ENCODE data around the gene NIPBL.
"Not testable (repeated sequence)": the region's sequence is repeated elsewhere in the genome, so short reads cannot be mapped to it uniquely, and the experiment has no call there.

NIPBL gene

GRCh38 chr5:36879274-36880033, 2.9 kb downstream of the NIPBL start:
- DNase-seq = no peak

DNA sequence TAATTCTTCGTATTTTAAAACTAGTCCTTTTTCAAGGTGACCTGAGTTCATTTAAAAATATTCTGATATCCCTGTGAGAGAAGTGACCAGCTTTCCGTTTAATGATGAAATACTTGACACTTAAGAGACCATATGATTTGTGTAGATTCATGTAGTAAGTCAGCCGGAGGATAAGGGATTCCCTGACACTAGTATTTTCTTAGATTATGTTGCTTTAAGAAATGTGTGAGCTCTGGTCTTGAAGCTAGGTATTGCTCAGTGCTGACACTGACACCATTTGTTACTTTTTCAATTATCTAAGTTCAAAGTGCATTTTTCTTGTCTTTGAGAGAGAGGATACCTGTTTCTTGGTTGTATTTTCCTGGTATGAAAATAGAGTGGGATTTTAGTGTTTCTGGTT, 4.2 kb downstream of the NIPBL start:
- DNase-seq = no peak

GRCh38 chr5:36881304-36881703, 4.7 kb downstream of the NIPBL start:
- no peak for DNase-seq

DNA sequence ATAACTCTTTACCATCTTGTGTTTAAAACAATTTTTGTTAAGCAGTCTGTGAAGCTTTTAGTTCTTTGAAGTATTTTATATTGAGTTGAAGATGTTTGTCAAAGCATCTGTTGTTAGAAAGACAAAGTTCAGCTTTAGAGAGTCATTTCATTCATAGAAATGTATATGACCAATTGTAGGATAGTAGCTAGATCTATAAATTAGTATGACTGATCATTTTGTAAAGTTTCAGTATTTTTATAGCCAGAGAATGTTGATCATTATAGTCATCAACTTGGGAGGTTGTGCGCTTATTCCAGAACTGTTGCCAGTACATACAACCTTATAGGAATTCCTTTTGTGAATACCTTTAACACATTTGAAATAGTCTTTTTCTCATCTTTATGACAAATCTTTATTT, 5.2 kb downstream of the NIPBL start:
- DNase-seq = no peak

- DNase-seq = no peak
Observed at GRCh38 chr5:36882250-36882649, 5.7 kb downstream of the NIPBL start.

- DNase-seq = no peak
Observed at GRCh38 chr5:36883894-36884462, 7.4 kb downstream of the NIPBL start.

GRCh38 chr5:36885149-36885548, 8.6 kb downstream of the NIPBL start:
- no peak for DNase-seq

GRCh38 chr5:36885566-36886485, 9.3 kb downstream of the NIPBL start:
- no peak for DNase-seq

GRCh38 chr5:36886791-36887190, 10.2 kb downstream of the NIPBL start:
- DNase-seq = no peak

GRCh38 chr5:36887532-36887931, 11.0 kb downstream of the NIPBL start:
- no peak for DNase-seq

DNA sequence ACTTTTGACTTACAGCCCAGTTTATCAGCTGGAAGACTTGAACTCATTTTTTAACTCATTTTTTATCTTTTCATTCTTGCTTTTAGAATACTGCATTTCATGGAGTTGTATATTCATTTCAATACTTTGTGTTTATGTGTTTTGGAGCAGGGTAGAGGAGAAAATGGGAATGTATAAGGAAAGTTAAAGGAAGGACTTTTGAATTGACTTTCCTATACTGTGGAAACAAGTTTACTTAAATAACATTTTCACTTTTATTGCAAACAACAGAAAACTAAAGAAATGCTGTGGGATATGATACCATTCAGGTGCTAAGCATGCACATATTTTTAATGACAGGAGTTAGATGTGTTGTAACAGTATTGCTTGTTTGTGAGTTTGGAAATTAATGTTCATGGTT, 11.7 kb downstream of the NIPBL start:
- no peak for DNase-seq

GRCh38 chr5:36889264-36889663, 12.7 kb downstream of the NIPBL start:
- no peak for DNase-seq

GRCh38 chr5:36891266-36891665, 14.7 kb downstream of the NIPBL start:
- no peak for DNase-seq

- not testable (repeated sequence) for DNase-seq
Observed at GRCh38 chr5:36892085-36892830, 15.7 kb downstream of the NIPBL start.

DNA sequence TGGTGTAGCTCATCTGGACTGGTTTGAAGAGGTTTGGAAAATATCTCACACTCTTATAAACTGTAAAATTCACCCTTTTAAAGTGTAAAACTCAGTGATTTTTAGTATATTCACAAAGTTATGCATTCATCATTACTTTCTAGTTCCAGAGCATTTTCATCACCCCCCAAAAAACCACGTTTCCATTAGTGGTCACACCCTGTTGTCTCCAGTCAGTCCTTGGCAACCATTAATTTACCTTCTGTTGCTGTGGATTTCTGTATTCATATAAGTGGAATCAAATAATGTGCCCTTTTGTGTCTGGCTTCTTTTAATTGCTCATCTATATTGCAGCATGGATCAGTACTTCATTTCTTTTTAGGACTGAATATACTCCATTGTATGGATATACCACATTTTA, 18.4 kb downstream of the NIPBL start:
- no peak for DNase-seq

DNA sequence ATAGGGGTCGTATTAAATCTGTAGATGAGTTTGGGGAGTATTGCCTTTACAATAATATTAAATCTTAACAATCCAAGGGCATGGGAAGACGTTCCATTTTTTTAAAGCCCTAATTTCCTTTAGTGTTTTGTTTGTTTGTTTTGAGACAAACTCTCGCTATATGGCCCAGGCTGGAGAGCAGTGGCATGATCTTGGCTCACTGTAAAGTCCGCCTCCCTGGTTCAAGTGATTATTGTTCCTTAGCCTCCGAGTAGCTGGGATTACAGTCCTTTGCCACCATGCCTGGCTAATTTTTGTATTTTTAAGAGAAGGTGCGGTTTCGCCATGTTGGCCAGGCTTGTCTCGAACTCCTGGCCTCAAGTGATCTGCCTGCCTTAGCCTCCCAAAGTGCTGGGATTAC, 19.9 kb downstream of the NIPBL start:
- DNase-seq = no peak

DNA sequence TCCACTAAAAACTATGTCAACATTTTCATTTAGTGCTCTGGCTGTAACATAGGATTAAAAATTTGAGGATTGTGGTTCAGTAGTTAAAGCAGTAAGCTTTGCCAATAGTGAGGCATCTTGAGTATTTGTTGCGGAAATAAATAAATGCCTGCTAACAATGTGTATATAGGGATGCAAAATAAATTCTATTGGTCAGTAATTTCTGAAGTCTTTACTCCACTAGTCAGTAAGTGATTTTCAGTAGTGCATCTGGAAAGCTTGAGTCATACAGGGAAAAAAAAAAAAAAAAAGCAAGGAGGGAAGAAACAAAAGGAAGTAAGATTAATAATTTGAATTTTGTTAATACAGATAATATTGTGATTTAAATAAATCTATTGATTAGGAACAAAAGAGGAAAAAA, 21.0 kb downstream of the NIPBL start:
- no peak for DNase-seq

DNA sequence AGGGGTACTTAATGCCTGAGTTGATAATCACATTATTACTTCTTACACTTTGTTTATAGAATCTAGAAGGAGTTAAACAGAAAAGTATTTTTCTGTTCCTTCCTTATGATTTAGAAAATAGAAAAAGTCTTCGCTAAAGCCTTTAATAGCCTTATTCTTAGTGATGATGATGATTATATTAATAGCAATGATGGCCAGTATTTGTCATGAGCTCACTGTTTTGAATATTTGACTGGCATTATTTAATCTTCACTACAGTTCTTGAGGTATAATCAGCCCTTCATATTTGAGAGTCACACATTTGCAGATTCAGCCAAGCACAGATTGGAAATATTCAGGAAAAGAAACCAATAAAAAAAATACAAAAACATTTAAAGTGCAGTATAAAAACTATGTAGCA, 23.3 kb downstream of the NIPBL start:
- no peak for DNase-seq

DNA sequence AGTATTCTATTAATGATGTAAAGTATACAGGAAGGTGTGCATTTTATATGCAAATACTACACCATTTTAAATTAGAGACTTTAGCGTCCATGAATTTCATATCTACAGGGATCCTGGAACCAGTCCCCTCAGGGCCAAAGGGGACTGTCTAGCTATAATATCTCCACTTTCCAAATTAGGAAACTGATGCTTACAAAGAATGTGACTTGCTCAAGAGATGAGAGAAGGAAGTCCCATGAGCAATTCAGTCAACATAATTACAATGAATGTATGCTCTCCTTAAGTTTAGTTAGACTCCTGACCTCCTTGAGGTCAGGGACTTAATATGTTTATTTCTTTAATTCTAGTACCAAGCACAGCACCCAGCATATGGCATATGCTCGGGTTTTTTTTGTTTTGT, 23.7 kb downstream of the NIPBL start:
- DNase-seq = no peak

DNA sequence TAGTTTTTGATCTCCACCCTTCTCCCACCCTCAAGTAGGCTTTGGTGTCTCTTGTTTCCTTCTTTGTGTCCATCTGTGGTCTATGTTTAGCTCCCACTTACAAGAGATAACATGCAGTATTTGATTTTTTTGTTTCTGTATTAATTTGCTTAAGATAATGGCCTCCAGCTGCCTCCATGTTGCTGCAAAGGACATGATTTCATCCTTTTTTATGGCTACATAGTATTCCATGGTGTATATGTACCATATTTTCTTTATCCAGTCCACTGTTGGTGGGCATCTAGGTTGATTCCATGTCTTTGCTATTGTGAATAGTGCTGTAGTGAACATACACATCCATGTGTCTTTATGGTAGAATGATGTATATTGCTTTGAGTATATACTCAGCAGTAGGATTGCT, 24.5 kb downstream of the NIPBL start:
- DNase-seq = not testable (repeated sequence)

- DNase-seq = no peak
Observed at GRCh38 chr5:36901856-36902255, 25.3 kb downstream of the NIPBL start.

DNA sequence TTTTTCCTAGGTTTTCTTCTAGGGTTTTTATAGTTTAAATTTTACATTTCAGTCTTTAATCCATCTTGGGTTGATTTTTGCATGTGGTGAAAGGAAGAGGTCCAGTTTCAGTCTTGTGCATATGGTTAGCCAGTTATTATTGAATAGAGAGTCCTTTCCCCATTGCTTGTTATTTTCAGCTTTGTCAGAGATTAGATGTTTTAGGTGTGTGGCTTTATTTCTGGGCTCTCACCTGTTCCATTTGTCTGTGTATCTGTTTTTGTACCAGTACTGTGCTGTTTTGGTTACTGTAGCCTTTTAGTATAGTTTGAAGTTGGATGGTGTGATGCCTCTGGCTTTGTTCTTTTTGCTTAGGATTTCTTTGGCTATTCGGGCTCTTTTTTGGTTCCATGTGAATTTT, 25.8 kb downstream of the NIPBL start:
- no peak for DNase-seq

- DNase-seq = no peak
Observed at GRCh38 chr5:36904677-36905076, 28.1 kb downstream of the NIPBL start.

Measured in NCI-H2171 (cell line).